HG02763 (cell line): ENCODE measurements around the gene TUBB4A.

Source experiments
- ATAC-seq: cut with Tn5 transposase; IDR thresholded peaks from one replicate; pipeline ENCODE4 v1.9.1; 2021; ENCODE audit warnings: mild to moderate bottlenecking, moderate library complexity; ENCODE audit not compliant: unreplicated experiment

TUBB4A gene

GRCh38 chr19:6448045-6448444, 54.1 kb downstream of the TUBB4A start:
- no peak for ATAC-seq

- ATAC-seq = no peak
Measured at GRCh38 chr19:6446452-6446851, 55.7 kb downstream of the TUBB4A start.
